GM10248 (cell line): Measurements from ENCODE around the gene SPAG16.

ENCODE experiments used
- CTCF ChIA-PET: fragments of 300-600 bp; sonication (Branson Sonifier 250); formaldehyde crosslinking; extraction: SDS; loops from one replicate; lab custom pipeline; 2021; ENCODE audit warnings: antibody characterized with exemption; lab: Yijun Ruan, JAX
- POLR2A ChIA-PET: fragments of 350-650 bp; sonication (Branson Sonifier 250); formaldehyde crosslinking; extraction: SDS; loops from one replicate; lab custom pipeline; 2020; ENCODE audit warnings: antibody characterized with exemption; lab: Yijun Ruan, JAX
- DNase-seq: peaks from one replicate; pipeline ENCODE4 v3.0.0; 2012; ENCODE audit errors: extremely low spot score
- CTCF ChIP-seq: IDR thresholded peaks from 2 replicates; pipeline ENCODE4 v1.5.1; 2012; ENCODE audit warnings: mild to moderate bottlenecking, low read depth; ENCODE audit errors: extremely low read depth, missing control alignments, control extremely low read depth

SPAG16 gene

GRCh38 chr2:214138779-214139178, 854.5 kb downstream of the SPAG16 start:
- ChIA-PET CTCF (no interaction called here), POLR2A (no interaction called here)
- TF ChIP-seq CTCF: no peak
- no peak for DNase-seq

DNA sequence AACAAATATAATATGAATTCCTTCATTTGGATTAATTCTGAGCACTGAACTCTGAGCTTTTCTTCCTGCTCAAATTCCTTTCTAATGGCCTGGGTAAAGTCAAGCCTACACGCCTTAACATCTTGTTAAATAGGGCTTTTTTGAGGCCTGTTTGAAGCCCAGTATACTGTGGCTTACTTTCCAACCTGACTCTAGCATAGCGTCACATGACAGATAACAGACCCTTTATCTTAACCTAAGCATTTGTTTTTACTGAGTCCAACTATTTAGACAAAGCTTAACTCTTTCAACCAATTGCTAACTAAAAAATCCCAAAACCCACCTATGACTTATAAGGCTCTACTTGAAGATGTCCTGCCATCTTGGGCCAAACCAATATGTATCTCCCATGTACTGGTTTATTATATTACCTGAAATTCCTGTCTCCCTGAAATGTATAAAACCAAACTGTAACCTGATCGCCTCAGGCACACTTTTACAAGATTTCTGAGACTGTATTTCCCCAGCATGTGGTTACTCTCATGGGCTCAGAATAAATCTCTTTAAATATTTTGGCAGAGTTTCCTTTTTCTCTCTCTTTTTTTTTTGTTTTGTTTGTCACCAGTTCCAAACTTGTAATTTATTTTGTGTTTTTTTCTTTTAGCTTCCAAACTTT, 855.5 kb downstream of the SPAG16 start:
- POLR2A ChIA-PET: no interaction called here

GRCh38 chr2:214156971-214157370, 872.7 kb downstream of the SPAG16 start:
- no peak for DNase-seq
- no peak for TF ChIP-seq CTCF
- CTCF ChIA-PET: no interaction called here
- POLR2A ChIA-PET: no interaction called here

More for the DNA sequence above, 855.5 kb downstream of the SPAG16 start:
- TF ChIP-seq CTCF: no peak
- CTCF ChIA-PET: no interaction called here
- DNase-seq: no peak

- no peak for TF ChIP-seq CTCF
- ChIA-PET CTCF (no interaction called here), POLR2A (no interaction called here)
- DNase-seq: no peak
These were observed 874.6 kb downstream of the SPAG16 start for GRCh38 chr2:214158851-214159250.

DNA sequence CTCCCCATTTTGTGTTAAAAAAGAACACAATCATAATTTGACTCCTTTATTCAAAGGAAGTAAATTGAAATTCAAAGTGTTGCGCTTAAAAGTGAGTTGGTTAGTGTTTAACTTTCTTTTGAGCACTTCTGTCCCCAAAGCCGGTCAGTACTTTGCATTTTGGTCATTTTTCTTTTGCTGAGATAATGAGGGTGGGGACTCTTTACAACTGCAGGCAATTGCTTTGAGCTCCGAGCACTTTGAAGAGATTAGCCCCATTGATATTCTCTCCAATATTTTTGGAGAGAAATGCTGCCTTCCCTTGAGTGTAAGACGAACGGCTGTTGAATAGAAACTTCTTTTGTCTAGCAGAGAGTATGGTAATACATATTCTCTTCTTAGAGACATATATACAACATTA, 885.0 kb downstream of the SPAG16 start:
- TF ChIP-seq CTCF: no peak
- DNase-seq: no peak
- ChIA-PET CTCF (no interaction called here), POLR2A (no interaction called here)

DNA sequence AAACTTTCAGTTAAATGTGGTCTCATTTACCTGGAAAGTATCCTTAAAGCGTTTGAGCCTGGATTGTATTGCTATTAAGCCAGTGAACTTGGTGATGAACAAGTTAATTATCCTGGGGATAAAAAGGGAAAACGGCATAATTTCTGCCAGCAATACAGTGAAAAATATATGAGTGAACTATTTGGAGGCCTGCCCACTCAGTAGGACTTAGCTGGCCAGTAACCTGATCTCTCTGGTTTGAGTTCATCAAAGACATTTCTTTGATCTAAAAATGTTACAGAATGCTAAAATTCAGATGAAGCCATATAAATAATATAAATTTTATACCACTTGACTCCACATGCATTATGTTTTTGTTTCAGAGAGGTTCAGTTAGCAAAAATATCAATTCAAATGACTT, 885.5 kb downstream of the SPAG16 start:
- ChIA-PET CTCF (no interaction called here), POLR2A (no interaction called here)
- no peak for DNase-seq
- no peak for TF ChIP-seq CTCF
